HG03064 (cell line): ENCODE data around the gene MRPL19.
"Not testable (repeated sequence)": the region's sequence is repeated elsewhere in the genome, so short reads cannot be mapped to it uniquely, and the experiment has no call there.

Experiments
- ATAC-seq: cut with Tn5 transposase; IDR thresholded peaks from one replicate; pipeline ENCODE4 v1.9.1; 2021; ENCODE audit warnings: low read depth; ENCODE audit not compliant: unreplicated experiment

The MRPL19 gene

DNA sequence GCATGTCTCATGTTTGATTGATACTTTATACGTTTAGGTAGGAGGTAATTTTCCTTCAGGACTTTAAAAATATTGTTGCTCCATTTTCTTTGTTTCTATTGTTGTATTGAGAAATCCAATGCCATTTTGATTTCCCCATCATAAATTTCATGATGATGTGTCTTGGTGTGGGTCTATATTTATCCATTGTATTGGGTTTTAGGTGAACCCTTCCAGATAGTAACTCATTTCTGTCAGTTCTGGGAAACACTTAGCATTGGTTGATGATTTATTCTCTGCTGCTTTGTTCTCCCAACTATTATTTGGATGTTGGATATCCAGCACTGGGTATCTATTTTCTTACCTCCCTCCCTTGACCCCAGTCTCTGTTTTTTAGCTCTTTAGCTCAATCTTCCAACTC is 10.0 kb downstream of the MRPL19 start:
- ATAC-seq = no peak

DNA sequence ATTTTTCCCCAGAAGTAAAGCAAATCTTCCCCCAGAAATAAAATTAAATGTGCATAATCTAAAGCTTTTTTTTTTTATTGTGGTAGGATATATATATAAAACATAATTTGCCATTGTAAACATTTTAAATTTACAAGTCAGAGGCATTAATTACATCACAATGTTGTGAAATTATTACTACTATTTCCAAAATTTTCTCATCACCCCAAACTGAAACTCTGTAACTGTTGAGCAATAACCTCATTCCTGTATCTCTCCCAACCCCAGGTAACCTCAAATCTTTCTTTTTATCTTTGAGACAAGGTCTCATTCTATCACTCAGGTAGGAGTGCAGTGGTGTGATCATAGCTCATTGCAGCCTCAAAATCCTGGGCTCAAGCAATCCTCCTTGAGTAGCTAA is 11.2 kb downstream of the MRPL19 start:
- no peak for ATAC-seq

DNA sequence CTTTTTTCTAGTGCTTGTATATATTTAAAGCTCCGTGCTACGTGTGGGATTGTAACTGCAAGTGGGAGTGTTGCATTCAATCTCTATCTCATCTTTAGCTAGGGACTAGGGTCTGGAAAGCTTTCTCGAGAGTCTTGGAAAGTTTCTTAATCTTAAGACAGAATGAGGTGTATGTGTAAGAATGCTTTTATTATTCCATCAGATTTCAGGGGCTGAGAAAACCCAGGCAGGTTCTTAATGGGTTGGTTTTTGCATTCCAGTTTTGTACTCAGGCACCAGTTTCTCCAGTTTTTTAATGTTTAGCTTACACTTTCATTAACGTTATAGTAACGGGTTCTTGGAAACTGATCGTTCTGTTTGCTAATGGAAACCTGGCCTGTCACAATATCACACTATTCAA is 20.3 kb downstream of the MRPL19 start:
- no peak for ATAC-seq

DNA sequence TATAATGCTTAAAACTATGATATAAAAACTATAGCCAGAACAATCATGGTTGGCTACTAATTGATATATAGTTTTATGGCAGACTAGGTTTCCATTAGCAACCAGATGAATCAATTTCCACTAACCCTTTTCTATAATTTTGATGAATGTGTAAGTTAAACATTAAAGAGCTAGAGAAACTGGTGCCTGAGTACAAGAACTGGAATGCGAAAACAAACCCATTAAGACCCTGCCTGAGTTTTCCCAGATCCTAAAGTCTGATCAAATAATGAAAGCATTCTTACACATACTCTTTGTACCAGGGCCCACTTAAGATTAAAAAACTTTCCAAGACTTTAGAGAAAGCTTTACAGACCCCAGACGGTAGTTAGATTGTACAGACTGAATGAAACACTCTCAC is 21.3 kb downstream of the MRPL19 start:
- no peak for ATAC-seq

DNA sequence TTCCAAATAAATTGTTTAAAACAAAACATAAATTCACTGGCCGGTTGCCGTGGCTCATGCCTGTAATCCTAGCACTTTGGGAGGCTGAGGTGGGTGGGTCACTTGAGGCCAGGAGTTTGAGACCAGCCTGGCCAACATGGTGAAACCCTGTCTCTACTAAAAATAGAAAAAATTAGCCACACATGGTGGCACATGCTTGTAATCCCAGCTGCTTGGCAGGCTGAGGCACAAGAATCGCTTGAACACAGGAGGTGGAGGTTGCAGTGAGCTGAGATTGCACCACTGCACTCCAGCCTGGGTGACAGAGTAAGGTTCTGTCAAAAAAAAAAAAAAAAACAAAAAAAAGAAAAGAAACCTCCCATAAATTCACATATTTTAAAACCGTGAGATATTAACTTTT is 28.8 kb downstream of the MRPL19 start:
- ATAC-seq = not testable (repeated sequence)

DNA sequence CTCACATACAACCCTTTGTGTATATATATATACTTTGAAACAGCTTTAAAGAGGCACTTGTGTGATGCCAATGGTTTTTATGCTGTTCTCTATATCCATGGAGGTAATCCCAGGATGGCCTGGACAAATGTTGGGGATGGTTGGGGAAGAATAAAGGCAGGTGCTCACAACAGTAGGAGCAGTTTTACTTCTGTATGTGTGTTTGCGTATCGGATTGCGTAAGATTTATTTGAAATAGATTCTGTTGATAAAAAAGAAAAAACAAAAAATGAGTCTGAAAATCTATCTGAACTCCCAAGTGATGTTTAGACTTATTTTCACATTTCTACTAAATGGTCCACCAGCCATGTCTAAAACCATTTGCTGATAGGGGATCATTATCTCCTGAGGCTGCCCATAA is 29.3 kb downstream of the MRPL19 start:
- no peak for ATAC-seq

DNA sequence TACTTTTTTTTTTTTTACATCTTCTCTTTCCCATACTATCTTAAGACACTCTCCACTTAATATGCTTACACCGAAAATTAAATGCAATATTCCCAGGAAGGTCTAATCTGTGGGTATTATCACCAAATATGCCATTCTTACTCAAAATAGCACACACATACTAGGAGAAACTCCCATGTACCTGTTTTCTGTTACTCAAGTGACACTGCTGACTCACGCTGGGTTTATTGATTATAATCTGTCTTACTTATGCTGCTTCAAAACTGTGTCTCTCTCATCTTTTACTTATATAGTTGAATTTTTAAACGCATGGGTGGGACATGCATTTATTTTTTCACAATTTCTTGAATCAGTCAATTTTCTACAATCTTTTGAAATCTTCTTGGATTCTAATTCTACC is 29.9 kb downstream of the MRPL19 start:
- no peak for ATAC-seq

DNA sequence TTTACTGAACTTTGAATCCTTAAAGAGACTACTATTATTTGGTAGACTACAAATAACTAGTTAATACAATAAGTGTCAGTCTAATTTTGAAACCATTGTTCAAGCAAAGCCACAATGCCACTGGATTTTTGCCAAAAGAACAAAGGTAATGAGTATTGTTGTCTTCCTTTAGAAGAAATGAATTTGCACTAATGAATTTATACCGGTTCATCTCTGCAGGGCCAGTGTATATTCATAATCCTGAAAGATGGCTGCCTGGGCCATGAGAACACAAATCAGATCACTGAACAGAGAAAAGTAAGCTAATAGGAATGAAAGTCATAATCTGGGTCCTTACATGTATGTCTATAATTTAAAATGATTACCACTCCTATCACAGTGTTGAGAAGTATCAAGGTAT is 33.0 kb downstream of the MRPL19 start:
- no peak for ATAC-seq

DNA sequence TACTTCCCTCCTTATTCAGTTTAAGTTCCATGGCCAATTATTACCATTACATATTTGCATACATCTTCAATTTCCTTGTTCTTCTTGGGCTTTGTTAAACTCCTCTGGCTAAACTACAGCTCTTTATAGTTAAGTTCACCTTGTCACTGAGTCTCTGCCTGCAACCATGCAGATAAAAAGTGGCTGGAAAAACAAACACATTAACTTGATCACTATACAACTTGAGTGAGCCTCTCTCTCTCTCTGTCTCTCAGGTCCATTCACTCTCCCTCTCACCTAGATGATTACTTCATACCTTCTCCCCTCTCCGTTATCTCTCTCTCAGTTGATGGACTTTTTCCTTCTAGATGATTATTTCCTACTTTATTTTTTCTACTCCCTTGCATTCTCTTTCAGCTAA is 33.8 kb downstream of the MRPL19 start:
- ATAC-seq = no peak

DNA sequence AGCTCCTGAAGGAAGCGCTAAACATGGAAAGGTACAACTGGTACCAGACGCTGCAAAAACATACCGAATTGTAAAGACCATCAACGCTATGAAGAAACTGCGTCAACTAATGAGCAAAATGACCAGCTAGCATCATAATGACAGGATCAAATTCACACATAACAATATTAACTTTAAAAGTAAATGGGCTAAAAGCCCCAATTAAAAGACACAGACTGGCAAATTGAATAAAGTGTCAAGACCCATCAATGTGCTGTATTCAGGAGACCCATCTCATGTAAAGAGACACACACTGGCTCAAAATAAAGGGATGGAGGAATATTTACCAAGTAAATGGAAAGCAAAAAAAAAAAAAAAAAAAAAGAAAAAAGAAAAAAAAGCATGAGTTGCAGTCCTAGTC is 36.8 kb downstream of the MRPL19 start:
- ATAC-seq = not testable (repeated sequence)

DNA sequence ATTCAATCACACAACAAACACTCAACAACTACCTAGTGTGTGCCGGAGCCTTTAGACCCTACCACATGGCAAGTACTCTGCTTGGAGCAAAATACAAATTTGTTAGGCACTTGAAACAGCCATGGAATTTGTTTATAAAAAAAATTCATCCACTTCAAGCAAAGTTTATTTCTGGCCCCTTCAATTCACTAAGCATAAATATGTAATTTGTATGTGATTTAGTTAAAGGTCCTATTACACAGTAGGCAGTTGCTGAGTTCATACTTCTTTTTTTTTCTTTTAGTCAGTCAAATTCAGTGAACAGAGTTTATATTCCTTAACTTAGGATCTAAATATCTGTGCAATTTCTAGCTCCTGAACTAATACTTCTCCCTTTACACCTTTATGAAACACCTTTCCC is 41.6 kb downstream of the MRPL19 start:
- no peak for ATAC-seq

DNA sequence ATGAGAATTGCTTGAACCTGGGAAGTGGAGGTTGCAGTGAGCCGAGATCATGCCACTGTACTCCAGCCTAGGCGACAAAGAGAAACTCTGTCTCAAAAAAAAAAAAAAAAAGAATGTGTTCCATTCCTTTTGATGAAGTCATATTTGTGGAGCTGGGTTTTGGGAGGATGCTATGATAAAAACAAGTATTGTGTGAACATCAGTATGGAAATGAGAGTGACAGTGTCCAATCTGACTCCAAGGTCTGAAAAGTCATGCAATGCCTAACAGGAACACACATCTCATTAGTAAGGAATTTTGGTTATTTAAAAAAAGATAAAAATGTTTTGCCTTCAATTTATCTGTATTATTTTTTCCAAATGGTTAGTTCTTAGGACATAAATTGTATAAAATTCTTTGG is 52.3 kb downstream of the MRPL19 start:
- no peak for ATAC-seq

DNA sequence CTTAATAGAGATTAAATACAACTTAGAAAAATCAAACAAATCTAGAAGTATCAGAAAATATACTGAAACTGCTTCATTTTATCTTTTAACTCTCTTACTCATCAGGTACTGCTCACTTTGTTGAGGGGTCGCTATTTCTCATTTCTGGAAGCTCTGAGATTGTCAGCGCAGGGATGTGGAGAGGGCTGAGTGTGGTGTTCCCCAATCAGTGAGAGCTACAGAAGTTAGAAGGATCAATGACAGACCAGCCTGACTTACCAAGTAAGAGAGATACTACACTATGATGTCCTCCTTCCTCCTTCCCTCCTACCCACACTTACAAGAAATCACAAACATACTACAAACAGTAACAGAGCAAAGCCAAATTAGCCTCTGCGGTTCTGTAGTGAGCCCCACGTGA is 56.0 kb downstream of the MRPL19 start:
- no peak for ATAC-seq

DNA sequence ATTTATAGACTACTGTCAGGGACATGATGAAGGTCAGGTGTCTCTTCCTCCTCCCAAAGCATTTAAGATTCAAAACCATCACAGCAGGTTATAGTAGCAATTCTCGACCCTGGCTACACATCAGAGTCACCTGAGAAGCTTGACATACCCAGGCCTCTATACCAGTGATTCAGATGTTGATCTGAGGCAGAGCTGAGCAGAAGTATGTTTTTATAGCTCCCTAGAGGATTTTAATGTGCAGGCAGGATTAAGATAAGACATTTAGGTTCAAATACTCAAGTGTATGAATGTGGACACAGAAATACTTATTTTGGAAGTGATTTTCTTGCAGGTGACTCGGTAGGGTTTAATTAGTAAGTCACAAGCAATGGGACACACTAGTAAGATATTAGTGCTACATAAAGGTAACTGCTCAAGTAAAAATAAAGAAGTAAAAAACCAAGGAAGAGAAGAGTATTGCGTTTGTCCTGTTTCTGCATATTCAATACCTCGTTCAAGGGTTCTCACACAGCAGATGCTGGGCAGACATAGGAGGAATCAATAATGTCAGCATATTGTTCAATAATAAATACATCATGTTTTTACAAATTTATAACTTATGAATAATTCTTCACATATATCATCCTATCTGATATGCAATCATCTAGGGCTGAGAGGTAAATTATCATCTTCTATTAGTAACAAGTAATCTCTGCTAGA is 57.2 kb downstream of the MRPL19 start:
- no peak for ATAC-seq

DNA sequence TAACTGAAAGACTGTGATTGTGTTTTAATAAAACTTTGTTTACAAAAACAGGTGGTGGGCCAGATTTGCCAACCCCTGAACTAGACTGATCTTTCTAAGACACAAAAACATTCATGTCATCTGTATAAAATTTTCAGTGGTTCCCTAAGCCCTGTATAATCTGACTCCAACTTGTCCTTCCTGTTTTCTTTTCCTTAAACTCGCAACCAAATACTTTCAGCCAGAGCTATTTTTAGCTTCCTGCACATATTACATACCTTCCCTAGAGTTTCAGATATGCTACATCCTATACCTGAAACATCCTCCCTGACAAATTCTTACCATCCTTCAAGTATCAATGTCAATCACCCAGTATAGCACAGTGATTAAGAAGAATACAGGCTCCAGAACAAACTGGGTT is 59.3 kb downstream of the MRPL19 start:
- ATAC-seq = no peak

DNA sequence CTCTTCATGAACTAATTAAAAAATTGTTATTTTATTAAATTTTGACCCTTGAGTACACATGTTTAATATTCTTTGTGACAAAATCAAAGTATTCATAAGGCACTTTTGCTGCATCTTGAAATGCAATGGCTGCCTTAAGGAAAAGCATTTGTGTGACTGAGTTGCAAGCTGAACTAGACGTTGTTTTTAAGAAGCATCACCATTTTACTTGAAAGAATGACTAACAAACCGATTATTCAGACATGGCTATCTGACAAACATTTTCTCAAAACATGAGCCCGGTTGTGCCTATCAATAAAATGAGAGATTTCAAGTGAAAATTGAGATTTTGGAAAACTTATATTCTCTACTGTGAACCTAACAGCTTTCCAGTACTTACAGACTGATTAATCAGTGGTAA is 61.3 kb downstream of the MRPL19 start:
- no peak for ATAC-seq

DNA sequence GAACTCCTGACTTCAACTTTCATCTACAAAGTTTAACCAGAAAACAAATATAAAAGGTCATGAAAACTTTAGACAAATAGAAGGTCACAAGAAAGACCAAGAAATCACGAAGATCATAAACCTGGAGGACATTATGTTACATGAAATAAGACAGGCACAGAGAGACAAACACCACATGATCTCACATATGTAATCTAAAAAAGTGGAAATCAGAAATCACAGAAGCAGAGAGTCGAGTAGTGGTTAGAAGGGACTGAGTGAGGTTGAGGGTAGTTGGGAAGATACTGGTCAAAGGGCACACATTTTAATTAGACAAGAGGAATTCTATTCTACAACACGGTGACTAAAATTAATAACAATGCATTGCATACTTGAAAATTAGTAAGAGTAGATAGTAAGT is 62.7 kb downstream of the MRPL19 start:
- ATAC-seq = no peak

DNA sequence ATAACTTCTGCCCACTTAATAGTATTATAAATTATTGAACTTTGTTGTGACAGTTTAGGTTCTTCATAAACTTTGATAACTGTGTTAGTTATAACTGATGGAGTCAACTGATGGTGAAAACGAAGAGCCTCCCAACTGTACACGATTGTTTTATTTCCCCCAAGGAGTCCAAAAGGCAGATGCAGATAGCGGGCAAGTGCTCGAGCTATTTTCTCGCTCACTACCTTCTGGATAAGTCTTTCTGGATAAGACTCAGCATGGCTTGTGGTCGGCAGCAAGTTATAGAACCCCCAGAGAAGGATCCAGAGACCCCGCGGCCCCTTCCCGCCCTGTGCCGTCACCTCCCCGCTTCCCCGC is 63.6 kb downstream of the MRPL19 start:
- peak; percentile 17 for ATAC-seq

DNA sequence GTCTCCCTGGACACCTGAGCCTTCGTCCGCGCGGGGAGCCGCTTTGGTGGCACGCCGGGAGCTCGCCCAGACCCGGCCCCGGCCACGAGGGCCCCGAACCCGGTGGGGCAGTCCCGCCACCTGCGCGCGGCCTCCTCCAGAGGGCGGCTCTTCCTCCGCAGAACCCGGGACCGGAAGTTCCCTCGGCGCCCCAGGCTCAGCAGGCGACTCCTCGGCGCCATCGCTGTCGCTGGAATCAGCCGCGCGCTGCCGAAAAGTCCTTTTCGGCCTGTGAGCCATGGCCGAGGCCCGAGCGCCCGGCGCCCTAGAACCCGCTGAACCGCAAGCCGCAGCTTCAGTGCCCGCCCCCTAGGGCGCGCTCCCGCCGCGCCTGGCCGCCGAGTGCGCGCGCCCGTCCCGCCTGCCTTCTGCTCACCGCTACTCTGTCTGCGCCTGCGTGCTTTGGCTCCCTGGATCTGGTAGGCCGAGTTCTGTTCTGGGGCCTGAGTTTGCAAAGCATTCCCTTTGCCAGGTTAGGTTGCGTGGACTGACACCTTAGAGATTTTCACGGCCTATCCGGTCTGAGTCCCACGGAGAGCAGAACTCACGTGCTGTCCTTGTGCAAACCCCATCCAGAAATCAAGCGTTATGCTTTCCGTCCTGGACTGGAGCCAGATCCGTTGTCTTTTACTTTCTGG is 64.1 kb downstream of the MRPL19 start, which contains the start of gene GCFC2:
GCFC2 (minus strand) TSS at position 339 of the 677 bp plus-strand sequence; CDS start at position 279, 60 bp downstream.
- ATAC-seq = peak; percentile 95

DNA sequence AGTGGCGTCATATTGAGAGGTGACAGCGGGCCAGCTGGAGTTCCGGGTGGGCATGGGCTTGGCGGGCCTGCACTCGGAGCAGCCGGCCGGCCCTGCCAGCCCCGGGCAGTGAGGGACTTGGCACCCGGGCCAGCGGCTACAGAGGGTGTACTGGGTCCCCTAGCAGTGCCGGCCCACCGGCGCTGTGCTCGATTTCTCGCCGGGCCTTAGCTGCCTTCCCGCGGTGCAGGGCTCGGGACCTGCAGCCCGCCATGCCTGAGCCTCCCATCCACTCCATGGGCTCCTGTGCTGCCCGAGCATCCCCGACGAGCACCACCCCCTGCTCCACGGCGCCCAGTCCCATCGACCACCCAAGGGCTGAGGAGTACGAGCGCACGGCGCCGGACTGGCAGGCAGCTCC is 65.0 kb downstream of the MRPL19 start:
- not testable (repeated sequence) for ATAC-seq

DNA sequence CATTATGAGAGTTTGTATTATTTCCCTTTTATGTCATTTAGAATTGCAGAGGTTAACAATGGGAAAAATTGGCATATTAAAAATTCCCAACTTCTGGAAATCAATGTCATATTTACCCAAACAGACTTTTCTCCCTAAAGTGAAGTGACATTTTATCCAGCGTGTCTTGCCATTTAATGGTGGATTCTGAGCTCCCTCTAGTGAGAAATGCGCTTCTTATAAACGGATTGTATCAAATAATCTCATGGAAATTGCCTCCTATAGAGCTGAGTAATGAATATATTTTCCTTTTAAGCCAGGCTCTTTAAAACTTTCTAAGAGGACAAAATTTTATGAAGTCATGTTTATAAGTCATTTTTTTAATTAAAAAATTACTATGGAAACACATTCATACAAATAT is 69.8 kb downstream of the MRPL19 start:
- no peak for ATAC-seq

DNA sequence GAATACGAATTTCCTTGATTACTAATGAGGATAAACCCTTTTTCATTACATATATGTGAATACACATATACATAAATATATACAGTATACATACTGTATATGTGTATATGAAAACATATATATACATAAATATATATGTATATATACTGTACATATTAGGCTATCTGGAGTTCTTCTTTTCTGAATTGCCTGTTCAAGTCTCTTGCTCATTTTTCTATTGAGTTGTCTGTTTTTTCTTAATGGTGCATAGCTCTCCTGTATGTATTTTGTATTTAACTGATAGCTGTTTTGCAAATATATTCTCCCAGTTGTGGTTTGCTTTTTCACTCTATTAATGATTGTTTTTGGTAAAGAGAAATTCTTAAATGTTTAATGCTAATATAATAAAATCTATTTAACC is 73.0 kb downstream of the MRPL19 start:
- ATAC-seq = no peak
